AG09319 (cell line): ENCODE measurements around the gene USP35.
"Not testable (repeated sequence)": the region's sequence is repeated elsewhere in the genome, so short reads cannot be mapped to it uniquely, and the experiment has no call there.

ENCODE experiments used
- DNase-seq: peaks from one replicate; pipeline ENCODE4 v3.0.0-alpha.2; 2010; ENCODE audit warnings: low read depth; ENCODE audit errors: extremely low read depth
- TF ChIP-seq, protein P1 (sequence below): IDR thresholded peaks from 2 replicates; pipeline ENCODE4 v1.5.1; 2011; ENCODE audit warnings: low read depth, mild to moderate bottlenecking, inconsistent platforms, low read length, moderate library complexity

The USP35 gene

DNA sequence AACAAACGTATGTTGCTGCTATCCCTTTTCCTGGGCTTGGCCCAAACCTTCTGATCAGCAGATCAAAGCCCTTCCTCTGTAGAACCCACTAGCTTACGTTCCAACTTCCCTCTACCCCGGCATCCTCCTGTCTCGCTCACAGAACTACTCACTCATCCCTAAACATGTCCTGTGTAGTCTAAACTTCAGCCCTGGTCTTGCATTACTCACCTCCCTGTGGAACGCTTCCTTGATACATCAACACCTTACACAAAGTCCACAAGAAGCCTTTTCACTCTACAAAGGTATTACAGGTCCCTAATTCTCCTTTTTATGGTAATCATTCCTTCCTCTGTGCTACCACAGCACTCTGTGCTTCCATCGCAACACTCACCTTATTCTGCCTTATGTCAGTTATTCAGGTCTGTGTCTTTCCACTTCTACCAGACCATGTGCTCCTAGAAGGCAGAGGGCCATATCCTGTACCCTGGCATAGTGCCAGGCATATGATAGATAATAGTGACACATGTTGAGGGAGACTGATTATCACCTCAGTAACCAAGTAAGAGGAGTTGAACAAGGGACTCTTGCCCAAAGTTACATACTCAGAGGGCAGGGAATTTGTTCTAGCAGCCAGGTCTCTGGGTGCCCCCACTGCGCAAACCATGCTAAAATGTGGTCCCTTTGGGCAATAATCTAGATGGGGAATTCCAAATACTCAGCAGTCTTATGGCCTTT lies 41.6 kb downstream of the USP35 start:
- TF ChIP-seq, protein P1, sequence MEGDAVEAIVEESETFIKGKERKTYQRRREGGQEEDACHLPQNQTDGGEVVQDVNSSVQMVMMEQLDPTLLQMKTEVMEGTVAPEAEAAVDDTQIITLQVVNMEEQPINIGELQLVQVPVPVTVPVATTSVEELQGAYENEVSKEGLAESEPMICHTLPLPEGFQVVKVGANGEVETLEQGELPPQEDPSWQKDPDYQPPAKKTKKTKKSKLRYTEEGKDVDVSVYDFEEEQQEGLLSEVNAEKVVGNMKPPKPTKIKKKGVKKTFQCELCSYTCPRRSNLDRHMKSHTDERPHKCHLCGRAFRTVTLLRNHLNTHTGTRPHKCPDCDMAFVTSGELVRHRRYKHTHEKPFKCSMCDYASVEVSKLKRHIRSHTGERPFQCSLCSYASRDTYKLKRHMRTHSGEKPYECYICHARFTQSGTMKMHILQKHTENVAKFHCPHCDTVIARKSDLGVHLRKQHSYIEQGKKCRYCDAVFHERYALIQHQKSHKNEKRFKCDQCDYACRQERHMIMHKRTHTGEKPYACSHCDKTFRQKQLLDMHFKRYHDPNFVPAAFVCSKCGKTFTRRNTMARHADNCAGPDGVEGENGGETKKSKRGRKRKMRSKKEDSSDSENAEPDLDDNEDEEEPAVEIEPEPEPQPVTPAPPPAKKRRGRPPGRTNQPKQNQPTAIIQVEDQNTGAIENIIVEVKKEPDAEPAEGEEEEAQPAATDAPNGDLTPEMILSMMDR: no peak
- DNase-seq: no peak

DNA sequence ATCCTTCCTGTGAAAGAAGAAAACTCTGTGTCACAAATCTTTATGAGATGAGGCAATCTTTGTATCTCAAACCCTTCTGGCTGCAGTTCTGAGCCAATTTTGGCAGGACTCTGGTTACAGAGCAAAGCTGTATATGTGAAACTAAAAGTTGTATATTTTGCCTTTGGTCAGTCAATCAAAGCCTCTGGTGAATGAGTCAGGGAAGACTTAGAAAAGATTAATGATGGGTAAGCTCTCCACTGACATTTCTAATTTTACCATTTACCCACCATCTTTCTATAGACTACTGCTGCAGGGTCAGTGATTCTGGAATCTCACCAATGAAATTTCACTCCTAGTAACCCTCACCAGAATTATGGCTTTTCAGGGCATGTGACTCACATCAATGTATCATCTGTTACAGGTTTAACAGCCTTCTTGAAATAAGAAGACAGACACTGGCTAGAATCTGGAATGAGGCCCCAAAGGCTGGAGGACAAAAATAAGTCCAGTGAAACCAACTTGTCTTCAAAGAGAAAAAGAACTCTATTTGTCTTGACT lies 43.3 kb downstream of the USP35 start:
- TF ChIP-seq, protein P1: no peak
- peak; percentile 27 for DNase-seq

DNA sequence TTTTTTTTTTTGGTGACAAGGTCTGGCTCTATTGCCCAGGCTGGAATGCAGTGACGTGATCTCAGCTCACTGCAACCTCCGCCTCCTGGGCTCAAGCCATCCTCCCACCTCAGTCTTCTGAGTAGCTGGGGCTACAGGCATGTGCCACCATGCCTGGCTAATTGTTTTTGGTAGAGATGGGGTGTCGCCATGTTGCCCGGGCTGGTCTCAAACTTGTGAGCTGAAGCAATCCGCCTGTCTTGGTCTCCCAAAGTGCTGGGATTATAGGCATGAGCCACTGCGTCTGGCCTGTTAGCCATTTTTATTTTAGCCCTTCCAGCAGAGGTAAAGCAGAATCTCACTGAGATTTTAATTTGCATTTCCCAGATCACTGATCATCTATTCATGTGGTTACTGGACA lies 44.3 kb downstream of the USP35 start:
- DNase-seq: not testable (repeated sequence)

DNA sequence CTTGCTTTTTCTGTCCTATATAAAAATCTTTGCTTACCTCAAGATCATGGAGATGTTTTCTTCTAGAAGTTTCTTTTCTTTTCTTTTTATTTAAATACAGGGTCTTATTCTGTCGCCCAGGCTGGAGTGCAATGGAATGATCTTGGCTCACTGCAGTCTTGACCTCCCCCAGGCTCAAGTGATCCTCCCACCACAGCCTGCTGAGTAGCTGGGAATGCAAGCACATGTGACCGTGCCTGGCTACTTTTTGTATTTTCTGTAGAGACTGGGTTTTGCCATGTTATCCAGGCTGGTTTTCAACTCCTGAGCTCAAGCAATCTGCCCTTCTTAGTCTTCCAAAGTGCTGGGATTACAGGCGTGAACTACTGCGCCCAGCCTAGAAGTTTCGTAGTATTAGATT lies 45.3 kb downstream of the USP35 start:
- TF ChIP-seq, protein P1: no peak
- DNase-seq: no peak

DNA sequence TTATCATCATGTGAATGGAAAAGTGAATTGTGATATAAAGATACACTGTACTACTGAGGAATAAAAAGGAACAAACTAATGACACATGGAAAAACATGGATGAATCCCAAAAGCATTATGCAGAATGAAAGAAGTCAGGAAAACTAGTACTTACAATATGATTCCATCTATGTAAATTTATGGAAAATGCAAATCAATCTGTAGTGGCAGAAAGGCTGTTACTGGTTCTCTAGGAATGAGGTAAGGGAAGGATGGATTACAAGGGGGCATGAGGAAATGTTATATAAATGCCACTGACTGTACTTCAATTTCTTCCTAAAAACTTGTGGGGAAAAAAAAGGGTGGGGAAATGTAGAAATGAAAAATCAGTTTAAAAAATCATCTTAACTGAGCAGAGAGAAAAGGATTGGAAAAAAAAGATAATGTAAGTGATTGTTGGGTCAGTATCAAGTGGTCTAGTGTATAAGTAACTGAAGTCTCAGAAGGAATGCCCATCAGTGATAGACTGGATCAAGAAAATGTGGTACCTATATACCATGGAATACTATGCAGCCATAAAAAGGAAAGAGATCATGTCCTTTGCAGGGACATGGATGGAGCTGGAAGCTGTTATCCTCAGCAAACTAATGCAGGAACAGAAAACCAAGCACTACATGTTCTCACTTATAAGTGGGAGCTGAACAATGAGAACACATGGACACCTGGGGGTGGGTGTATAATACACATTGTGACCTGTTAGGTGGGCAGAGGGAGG lies 48.8 kb downstream of the USP35 start:
- TF ChIP-seq, protein P1: no peak

DNA sequence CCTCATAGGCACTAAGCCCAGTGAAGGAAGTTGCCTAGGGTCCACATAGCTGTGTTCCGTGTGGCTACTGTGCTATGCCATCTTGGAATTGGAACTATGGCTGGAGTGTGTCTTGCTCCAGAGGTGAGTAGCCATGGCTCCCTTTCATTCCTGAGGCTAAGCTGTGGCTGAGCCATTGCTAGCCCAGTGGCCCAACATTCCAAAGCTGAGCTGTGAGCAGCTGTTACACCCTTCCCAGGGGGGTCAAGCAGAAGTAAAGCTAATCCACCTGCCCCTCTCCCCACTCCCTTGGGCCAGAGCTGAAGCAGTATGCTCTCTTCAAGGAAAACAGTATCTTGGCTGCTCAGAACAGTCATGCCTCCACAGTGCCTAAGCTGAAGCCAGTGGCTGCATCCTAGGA lies 51.1 kb downstream of the USP35 start:
- DNase-seq: no peak
- TF ChIP-seq, protein P1: no peak

More for the DNA sequence above, 48.8 kb downstream of the USP35 start:
- no peak for DNase-seq

DNA sequence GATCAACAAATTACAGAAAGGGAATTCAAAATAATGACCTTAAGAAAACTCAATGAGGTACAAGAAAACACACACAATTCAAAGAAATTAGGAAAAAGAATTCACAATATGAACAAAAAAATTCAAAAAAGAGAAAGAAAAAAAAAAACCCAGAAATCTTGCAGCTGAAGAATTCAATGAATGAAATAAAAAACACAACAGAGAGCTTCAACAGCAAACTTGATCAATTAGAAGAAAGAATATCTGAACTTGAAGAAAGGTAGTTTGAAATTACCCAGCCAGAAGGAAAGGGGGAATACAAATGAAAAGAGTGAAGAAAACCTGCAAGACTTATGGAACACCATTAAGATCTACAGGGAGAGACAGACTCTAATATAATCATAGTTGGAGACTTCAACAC lies 52.8 kb downstream of the USP35 start:
- TF ChIP-seq, protein P1: no peak
- no peak for DNase-seq
